Raji (cell line): ENCODE data around the gene GINS2.

ENCODE experiments used
- POLR2A ChIP-seq: IDR thresholded peaks from 2 replicates; pipeline ENCODE4 v1.6.1; 2011; ENCODE audit warnings: low read depth, low read length, control low read depth; ENCODE audit not compliant: insufficient read depth

GINS2 gene

DNA sequence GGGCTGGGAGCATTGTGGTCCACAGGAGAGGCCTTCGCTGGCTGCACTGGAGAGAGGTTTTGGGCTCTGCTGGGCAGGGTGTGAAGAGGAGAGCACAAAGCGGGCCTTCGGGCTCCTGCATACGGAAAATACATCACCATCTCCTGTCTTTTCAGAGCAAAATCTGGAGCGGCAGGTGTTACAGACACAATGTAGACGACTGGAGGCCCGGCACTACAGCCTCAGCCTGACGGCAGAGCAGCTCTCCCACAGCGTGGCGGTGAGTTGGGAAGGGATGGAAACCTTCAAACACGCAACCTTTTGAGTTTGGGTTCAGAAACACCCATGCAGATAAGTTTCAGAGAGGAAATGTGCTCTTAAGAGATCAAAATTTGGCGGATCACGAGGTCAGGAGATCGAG lies 17.9 kb downstream of the GINS2 start:
- no peak for TF ChIP-seq POLR2A

DNA sequence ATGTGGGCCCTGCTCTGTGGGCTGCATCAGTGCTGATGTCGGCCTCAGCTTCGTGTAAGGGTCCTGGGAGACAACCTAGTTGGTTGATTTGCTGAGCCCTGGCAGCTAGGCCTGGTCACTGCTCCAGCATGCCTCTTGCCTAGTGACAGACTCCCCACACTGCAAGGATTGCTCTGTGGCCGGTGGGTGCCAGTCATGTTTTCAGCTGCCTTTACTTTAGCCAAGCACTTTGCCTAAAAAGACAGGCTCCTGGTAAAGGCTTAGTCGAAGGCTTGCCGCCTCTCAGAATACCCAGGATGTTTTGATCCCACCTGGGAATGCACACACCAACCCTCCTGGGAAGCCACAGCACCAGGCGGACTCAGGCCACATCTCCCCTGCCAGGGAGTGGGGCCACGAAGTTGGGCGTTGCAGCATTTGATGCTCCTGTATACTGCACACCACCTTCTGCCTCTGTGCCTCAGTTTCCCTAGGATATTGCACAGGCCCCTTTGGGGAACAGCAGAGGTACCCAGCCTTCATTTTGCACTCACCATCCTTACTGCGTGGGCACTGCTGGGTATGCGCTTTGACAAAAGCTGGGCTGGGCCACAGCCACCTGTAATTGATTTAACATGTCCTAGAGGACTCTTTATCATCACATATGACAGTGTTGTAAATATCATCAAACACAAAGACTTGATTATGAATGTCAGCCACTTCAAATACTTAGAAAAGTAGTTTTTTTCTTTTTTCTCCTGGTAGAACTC lies 19.9 kb downstream of the GINS2 start:
- TF ChIP-seq POLR2A, result no peak

DNA sequence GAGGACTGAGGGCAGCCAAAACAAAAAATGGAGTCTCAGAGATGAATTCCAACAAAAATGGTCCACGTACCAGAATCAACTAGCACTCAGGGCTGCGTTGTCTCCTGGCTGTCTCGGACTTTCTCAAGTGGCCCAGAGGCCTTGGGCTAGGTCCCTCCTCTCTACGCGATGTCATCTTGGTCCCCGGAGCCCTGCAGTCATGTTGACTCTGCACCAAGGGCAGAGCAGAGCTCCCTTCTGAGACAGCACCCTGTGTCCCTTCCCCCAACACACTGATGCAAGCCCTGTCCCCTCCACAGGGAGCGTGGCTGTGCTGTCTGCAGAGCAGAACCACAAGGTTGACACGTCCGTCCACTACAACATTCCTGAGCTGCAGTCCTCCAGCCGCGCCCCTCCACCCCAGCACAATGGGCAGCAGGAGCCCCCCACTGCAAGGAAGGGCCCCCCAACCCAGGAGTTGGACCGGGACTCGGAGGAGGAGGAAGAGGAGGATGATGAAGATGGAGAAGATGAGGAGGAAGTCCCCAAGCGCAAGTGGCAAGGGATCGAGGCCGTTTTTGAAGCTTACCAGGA lies 20.8 kb downstream of the GINS2 start:
- no peak for TF ChIP-seq POLR2A

DNA sequence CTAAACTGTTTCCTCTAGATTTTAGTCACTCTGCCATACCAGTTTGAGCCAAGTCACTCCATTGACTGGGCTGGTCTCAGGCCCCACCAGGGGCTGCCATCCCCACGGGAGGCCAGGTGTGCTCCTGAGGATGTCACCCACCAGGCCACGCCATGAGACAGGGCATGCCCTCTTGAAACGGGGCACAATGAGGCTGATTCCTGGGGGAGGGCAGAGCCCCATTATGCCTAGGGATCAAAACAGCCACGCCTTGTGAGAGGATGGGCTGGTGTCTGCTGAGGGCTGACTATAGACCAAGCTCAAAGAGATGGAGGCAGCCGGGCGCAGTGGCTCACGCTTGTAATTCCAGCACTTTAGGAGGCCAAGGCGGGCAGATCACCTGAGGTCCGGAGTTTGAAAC lies 21.5 kb downstream of the GINS2 start:
- no peak for TF ChIP-seq POLR2A

DNA sequence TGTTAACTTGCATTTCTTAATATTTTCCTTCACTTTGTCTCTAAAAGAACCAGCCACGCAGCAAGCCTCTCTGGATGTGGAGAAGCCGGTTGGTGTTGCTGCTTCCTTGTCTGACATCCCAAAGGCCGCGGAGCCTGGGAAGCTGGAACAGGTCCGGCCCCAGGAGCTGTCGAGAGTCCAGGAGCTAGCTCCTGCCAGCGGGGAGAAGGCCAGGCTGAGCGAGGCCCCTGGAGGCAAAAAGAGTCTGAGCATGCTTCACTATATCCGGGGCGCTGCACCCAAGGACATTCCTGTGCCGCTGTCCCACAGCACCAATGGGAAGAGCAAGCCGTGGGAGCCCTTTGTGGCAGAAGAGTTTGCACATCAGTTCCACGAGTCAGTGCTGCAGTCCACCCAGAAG lies 22.8 kb downstream of the GINS2 start:
- TF ChIP-seq POLR2A, result no peak

DNA sequence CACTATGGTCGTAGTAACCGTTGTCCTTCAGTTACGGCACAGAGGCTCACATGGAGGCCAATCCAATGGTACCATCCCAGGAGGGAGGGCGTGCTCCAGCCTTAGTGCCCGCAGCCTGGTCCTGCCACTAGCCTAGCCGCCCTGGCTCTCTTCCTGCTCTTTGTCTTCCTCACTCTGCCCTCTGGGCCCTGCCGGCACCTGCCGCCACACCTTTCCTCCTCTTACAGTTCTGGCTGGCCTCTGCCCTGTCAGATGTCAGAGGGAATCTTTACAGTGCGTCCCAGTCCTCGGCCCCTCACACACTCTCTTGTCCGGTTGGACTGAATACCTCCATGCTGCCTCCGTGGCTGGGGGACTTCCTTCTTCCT lies 23.4 kb downstream of the GINS2 start:
- no peak for TF ChIP-seq POLR2A

DNA sequence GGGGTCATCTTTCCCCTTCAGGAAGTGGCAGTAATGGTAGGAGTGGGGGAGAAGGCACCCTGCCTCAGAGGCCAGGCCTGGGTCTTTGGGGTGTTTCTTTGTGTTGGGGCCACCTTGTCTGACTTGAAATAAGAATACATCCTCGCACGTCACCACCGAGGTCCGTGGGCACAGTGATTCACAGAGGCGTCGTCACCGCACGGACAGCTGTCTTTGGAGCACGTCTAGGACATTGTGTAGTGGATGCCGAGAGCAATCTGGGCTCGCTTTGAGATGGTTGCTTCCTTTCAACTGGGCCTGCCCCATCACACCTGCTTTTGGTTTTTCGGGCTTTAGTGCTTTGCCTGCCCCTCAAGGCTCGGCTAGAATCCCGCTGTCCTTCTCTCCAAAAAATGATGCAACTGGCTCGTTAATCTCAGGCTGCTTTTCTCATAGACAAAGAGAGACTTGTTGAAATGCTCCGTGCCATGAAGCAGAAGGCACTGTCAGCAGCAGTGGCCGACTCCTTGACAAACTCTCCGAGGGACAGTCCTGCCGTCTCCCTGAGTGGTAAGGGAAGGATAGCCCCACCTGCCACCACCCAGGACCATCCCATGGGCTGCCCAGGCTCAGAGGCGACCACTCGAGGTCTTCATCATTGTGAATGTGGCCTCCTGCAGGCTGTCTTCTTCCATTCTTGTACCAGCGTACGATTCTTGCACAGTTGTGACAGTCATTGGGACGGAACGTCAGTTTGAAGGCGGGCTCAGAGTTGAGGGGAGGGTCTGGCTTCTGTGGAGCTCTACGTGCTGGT lies 24.0 kb downstream of the GINS2 start:
- no peak for TF ChIP-seq POLR2A

DNA sequence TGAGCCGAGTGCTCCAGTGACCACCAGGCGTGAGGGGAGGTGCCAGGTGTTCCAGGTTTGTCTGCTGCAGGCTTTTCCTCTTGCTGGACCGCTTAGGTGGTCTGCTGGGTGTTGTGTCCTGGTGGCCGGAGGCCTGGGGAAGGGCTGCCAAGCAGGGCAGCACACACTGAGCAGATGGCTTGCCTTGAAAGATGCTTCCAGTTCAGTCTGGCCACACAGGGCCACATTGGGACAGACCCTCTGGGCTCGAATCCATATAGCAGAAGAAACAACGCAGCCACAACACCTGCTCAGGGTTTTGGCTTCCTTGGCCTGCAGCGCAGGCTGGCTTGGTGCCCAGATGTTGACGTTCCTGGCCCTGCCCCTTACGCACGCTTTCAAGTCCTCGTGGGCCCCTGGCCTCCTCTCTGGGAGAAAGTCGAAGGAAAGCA lies 24.8 kb downstream of the GINS2 start:
- TF ChIP-seq POLR2A, result no peak

DNA sequence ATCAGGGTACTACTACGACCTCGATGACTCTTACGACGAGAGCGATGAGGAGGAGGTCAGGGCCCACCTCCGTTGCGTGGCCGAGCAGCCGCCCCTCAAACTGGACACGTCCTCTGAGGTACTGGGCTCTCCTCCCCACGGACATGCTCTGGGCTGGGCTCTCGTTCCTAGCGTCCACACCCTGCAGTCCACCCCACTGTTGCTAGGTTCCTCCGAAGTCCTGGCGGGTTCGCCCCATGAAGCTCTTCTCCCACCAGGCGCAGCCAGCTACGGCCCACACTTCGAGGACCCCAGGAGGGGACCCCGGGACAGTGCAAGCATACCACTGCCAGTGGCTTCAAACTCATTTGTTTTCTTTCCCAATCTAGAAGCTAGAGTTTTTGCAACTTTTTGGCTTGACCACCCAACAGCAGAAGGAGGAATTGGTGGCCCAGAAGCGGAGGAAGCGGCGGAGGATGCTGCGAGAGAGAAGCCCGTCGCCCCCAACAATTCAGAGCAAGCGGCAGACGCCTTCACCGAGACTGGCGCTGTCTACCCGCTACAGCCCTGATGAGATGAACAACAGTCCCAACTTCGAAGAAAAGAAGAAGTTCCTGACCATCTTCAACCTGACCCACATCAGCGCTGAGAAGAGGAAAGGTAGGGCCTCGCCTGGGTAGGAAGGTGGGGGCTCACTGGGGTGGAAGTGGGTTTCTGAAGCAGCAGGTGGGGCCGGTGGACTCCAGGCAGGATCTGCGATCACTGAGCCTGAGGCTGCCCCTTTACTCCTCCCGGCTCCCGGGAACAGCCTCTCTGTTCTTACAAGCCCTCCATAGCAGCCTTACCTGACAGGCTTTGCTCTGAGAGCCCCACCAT lies 25.6 kb downstream of the GINS2 start:
- no peak for TF ChIP-seq POLR2A

DNA sequence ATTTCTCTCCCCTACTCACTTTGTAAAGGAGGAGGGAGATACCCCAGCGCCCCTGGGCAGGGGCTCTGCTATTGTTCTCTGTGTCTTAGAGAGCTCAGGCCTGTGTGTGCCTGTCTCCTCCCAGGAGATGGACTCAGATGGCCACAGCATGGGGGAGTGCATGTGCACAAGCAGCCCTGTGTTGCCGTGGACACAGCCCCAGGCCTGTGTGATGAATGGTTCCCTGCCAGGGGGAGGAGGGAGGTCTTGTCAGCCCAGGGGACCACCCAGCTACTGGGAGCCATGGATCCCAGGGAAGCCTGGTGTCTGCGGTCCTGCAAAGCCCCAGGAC lies 26.3 kb downstream of the GINS2 start:
- TF ChIP-seq POLR2A, result no peak

DNA sequence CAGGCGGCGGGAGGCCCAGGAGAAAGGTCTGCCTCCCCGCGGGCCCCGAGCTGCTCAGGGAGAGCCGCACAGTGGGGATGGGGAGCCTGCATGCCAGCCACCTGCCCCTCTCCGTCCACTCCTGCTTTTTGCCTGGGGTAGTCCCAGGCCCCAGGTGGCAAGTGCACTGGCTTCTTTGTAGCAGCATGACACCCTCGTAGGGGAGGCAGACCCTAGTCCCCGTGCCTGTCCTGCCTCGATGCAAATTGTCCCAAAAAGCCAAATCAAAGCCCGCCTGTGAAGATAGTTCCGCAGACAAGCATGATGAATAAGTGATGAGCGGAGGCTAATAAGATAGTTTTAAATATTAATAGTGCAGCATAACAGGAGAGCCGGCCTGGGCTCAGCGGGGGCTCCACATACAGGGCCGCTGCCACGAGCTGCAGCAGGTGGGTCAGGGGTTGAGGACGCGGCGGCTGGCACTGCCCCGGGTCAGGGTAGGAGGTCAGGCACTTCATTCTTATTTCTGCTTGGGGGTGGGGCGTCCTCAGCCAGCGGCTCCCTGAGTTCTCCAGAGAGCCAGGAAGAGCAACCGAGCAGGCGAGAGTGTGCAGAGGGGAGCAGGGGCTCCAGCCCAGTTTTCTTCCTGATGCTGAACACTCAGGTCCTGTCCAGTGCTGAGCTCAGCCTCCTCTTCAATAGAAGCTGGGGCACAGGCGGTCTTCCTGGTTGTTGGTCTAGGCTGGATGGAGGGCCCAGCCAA lies 26.8 kb downstream of the GINS2 start:
- TF ChIP-seq POLR2A, result no peak

DNA sequence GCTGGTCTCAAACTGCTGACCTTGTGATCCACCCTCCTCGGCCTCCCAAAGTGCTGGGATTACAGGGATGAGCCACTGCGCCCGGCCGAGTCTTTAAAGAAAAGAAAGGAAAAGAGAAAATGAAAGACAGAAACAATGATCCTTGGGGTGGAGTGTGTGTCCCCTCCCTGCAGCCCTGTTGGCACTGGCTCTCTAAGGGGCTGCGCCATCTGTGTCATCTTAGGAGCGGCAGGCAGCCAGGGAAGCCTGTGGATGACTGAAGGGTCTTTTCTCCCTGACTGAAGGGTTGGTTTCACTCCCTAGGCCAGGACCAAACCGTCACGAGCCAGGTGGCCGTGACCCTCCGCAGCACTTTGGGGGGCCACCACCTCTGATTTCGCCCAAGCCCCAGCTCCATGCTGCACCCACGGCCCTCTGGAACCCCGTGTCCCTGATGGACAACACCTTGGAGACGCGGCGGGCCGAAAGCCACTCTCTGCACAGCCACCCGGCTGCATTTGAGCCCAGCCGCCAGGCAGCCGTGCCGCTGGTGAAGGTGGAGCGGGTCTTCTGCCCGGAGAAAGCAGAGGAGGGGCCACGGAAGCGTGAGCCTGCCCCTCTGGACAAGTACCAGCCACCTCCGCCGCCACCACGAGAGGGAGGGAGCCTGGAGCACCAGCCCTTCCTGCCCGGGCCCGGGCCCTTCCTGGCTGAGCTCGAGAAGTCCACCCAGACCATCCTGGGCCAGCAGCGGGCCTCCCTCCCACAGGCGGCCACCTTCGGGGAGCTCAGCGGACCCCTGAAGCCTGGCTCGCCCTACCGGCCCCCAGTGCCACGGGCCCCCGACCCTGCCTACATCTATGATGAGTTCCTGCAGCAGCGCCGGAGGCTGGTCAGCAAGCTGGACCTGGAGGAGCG lies 27.7 kb downstream of the GINS2 start:
- TF ChIP-seq POLR2A, result no peak

DNA sequence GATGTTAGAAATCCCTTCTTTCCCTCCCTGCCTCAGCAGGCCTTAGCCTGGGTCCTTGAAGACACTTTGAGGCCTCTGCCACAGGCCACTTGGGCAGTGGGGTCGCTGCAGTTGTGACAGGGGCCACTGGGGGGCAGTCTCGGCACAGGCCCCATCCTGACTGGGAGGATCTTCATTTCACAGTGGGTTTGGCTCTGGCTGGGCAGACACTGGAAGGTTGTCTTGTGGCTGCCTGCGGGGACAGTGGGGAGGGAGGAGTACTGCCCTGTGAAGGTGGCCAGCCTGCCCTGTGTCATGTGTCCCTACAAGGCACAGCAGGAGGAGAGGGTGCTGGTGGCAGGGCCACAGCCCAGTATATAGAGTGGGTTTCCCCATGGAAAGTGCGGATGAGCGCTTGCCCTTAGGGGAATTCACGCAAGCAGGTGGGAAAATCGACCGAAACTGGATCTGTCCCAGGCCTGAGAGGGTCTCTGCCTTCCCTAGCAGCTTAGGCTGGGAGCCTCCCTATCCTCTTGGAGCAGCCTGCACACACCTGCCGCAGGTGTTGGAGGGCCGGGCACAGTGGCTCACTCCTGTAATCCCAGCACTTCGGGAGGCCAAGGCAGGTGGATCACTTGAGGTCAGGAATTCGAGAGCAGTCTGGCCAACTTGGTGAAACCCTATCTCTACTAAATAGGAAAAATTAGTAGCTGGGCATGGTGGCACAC lies 28.8 kb downstream of the GINS2 start:
- TF ChIP-seq POLR2A, result no peak
